ENCODE results near the gene GALR2. TPM values are rescaled to one million over a fixed set of nuclear protein-coding genes. Genes with fewer than 3 reads are reported as not detected.

The GALR2 gene
- polyA plus RNA-seq, 1 donor (not counting 4 experiments of a cell fraction or from before 2014, with no cell fraction given) = not detected

DNA sequence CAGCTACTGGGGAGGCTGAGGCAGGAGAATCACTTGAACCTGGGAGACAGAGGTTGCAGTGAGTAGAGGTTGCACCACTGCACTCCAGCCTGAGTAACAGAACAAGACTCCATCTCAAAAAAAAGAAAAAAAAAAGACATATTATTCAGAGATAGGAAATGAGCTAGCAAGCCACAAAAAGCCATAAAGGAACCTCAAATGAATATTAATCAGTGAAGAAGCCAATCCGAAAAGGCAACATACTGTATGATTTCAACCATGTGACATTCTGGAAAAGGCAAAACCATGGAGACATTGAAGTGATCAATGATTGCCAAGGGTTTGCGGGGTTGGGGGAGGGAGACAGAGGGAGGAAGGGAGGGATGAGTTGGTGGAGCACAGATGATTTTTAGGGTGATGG, 37.4 kb downstream of the GALR2 start:
- H3K27ac ChIP-seq (ENCODE audit: control insufficient read depth, insufficient read depth, low read length) = no peak overlapping the region
- dilution Hi-C loops (cut with MboI; ENCODE audit: extremely low pct_ligation_motif_present, low sequenced_read_pairs) = no loop called here
- FAIRE-seq = no peak
- H3K9me3 ChIP-seq (ENCODE audit: control insufficient read depth, low read depth, low read length) = no peaks in the 10 kb centered on the region
- H3K79me2 ChIP-seq (ENCODE audit: control insufficient read depth, insufficient read depth, low read length) = no peaks in the 10 kb centered on the region
- H3K27me3 ChIP-seq (ENCODE audit: control insufficient read depth, extremely low read depth, insufficient read depth, low read length) = no peaks in the 10 kb centered on the region
- no peaks in the 10 kb centered on the region for H3K9me1 ChIP-seq (ENCODE audit: control insufficient read depth, extremely low read depth, insufficient read depth, low read length)
- H4K20me1 ChIP-seq (ENCODE audit: control insufficient read depth, extremely low read depth, insufficient read depth, low read length) = no peaks in the 10 kb centered on the region
- TF ChIP-seq, protein P1, sequence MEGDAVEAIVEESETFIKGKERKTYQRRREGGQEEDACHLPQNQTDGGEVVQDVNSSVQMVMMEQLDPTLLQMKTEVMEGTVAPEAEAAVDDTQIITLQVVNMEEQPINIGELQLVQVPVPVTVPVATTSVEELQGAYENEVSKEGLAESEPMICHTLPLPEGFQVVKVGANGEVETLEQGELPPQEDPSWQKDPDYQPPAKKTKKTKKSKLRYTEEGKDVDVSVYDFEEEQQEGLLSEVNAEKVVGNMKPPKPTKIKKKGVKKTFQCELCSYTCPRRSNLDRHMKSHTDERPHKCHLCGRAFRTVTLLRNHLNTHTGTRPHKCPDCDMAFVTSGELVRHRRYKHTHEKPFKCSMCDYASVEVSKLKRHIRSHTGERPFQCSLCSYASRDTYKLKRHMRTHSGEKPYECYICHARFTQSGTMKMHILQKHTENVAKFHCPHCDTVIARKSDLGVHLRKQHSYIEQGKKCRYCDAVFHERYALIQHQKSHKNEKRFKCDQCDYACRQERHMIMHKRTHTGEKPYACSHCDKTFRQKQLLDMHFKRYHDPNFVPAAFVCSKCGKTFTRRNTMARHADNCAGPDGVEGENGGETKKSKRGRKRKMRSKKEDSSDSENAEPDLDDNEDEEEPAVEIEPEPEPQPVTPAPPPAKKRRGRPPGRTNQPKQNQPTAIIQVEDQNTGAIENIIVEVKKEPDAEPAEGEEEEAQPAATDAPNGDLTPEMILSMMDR (optimal IDR thresholded peaks at IDR 0.05 in 1 of 3, IDR thresholded peaks at IDR 0.05 in 1 of 3, conservative IDR thresholded peaks at IDR 0.05 in 1 of 3; ENCODE audit: extremely low read depth in 1 of 3, insufficient read depth in 2 of 3, low read length in 3 of 3) = no peak
- no peak for TF ChIP-seq EZH2 (IDR thresholded peaks at IDR 0.05; ENCODE audit: low read length)
- H3K36me3 ChIP-seq (ENCODE audit: control insufficient read depth in 2 of 2, extremely low read depth in 1 of 2, insufficient read depth in 2 of 2, low read length in 2 of 2) = no peaks in the 10 kb centered on the region
- H3K4me1 ChIP-seq (ENCODE audit: control insufficient read depth, extremely low read depth, insufficient read depth, low read length) = no peaks in the 10 kb centered on the region
- no peak overlapping the region for H3K9ac ChIP-seq (ENCODE audit: control insufficient read depth, extremely low read depth, insufficient read depth, low read length)
- no peak for DNase-seq (ENCODE audit: low read depth, low spot score)
- no peak overlapping the region for H2AFZ ChIP-seq (ENCODE audit: control insufficient read depth, low read length)
- no peak overlapping the region for H3K4me3 ChIP-seq (ENCODE audit: control insufficient read depth in 2 of 3, extremely low read depth in 1 of 3, insufficient read depth in 2 of 3, low read depth in 1 of 3, low read length in 3 of 3)
- no peak overlapping the region for H3K4me2 ChIP-seq (ENCODE audit: control insufficient read depth, extremely low read depth, insufficient read depth, low read depth, low read length)

- no peaks in the 10 kb centered on the region for H3K27me3 ChIP-seq (ENCODE audit: control insufficient read depth, extremely low read depth, insufficient read depth, low read length)
- FAIRE-seq (no peak), DNase-seq (ENCODE audit: low read depth, low spot score) (no peak)
- H3K9me3 ChIP-seq (ENCODE audit: control insufficient read depth, low read depth, low read length) = no peaks in the 10 kb centered on the region
- H3K79me2 ChIP-seq (ENCODE audit: control insufficient read depth, insufficient read depth, low read length) = no peaks in the 10 kb centered on the region
- H4K20me1 ChIP-seq (ENCODE audit: control insufficient read depth, extremely low read depth, insufficient read depth, low read length) = no peaks in the 10 kb centered on the region
- H3K4me3 ChIP-seq (ENCODE audit: control insufficient read depth in 2 of 3, extremely low read depth in 1 of 3, insufficient read depth in 2 of 3, low read depth in 1 of 3, low read length in 3 of 3) = no peak overlapping the region
- no peaks in the 10 kb centered on the region for H3K4me1 ChIP-seq (ENCODE audit: control insufficient read depth, extremely low read depth, insufficient read depth, low read length)
- no peak overlapping the region for H3K27ac ChIP-seq (ENCODE audit: control insufficient read depth, insufficient read depth, low read length)
- no peak overlapping the region for H3K9ac ChIP-seq (ENCODE audit: control insufficient read depth, extremely low read depth, insufficient read depth, low read length)
- dilution Hi-C loops (cut with MboI; ENCODE audit: extremely low pct_ligation_motif_present, low sequenced_read_pairs) = no loop called here
- no peaks in the 10 kb centered on the region for H3K36me3 ChIP-seq (ENCODE audit: control insufficient read depth in 2 of 2, extremely low read depth in 1 of 2, insufficient read depth in 2 of 2, low read length in 2 of 2)
- TF ChIP-seq, protein P1 (optimal IDR thresholded peaks at IDR 0.05 in 1 of 3, IDR thresholded peaks at IDR 0.05 in 1 of 3, conservative IDR thresholded peaks at IDR 0.05 in 1 of 3; ENCODE audit: extremely low read depth in 1 of 3, insufficient read depth in 2 of 3, low read length in 3 of 3) = no peak
- TF ChIP-seq EZH2 (IDR thresholded peaks at IDR 0.05; ENCODE audit: low read length) = no peak
- no peak overlapping the region for H3K4me2 ChIP-seq (ENCODE audit: control insufficient read depth, extremely low read depth, insufficient read depth, low read depth, low read length)
- no peak overlapping the region for H2AFZ ChIP-seq (ENCODE audit: control insufficient read depth, low read length)
- H3K9me1 ChIP-seq (ENCODE audit: control insufficient read depth, extremely low read depth, insufficient read depth, low read length) = no peaks in the 10 kb centered on the region
These were observed 40.7 kb downstream of the GALR2 start for GRCh38 chr17:76115138-76115754.
